Heart left ventricle (tissue), 16 donors: Measurements from ENCODE around the gene TTC23. TPM values are rescaled to one million over a fixed set of nuclear protein-coding genes. Genes with fewer than 3 reads are reported as not detected.

ENCODE experiments used
- ATAC-seq, 4 donors: fragments of 200-7000 bp; cut with Tn5 transposase; one replicate each; pipeline ENCODE4 v1.9.1; 2020 to 2022; ENCODE audit warnings: moderate library complexity in 4 of 4, mild to moderate bottlenecking in 3 of 4, moderate number of reproducible peaks in 1 of 4
- DNase-seq, 5 donors: peaks; one replicate each; pipeline ENCODE4 v3.0.0-alpha.2; 2020
- H3K27ac ChIP-seq, 12 donors: fragments of 200-600 bp; sonication (generic) in 4 of 12; one replicate each; pipeline versions ENCODE4 v1.5.0 to v1.8.0; 2016 to 2022; ENCODE audit warnings: mild to moderate bottlenecking in 2 of 12
- H3K27me3 ChIP-seq, 9 donors: fragments of 200-600 bp; sonication (generic) in 2 of 9; one replicate each; pipeline versions ENCODE4 v1.5.1 to v1.8.0; 2016 to 2022; ENCODE audit warnings: mild to moderate bottlenecking in 3 of 9
- H3K36me3 ChIP-seq, 9 donors: fragments of 200-600 bp; sonication (generic) in 2 of 9; one replicate each; pipeline versions ENCODE4 v1.5.0 to v1.8.0; 2018 to 2022; ENCODE audit warnings: mild to moderate bottlenecking in 2 of 9
- H3K4me1 ChIP-seq, 12 donors: fragments of 200-600 bp; sonication (generic) in 4 of 12; one replicate each; pipeline versions ENCODE4 v1.5.0 to v1.8.0; 2016 to 2022; ENCODE audit warnings: mild to moderate bottlenecking in 3 of 12
- H3K4me3 ChIP-seq, 12 donors: fragments of 200-600 bp; sonication (generic) in 4 of 12; one replicate each; pipeline versions ENCODE4 v1.5.0 to v1.8.0; 2017 to 2022; ENCODE audit warnings: mild to moderate bottlenecking in 9 of 12, moderate library complexity in 4 of 12
- H3K9me3 ChIP-seq, 12 donors: fragments of 200-600 bp; sonication (generic) in 4 of 12; one replicate each; pipeline versions ENCODE4 v1.5.0 to v1.8.0; 2016 to 2022; ENCODE audit warnings: mild to moderate bottlenecking in 1 of 12
- POLR2A ChIP-seq, 2 donors: fragments of 450-650 bp; IDR thresholded peaks; one replicate each; pipeline ENCODE4 v1.6.1; 2017; ENCODE audit warnings: antibody characterized with exemption in 2 of 2, mild to moderate bottlenecking in 2 of 2, moderate library complexity in 2 of 2
- WGBS, 4 donors: extraction: QIAGEN DNeasy Blood & Tissue Kit in 2 of 4; methylation state at CpG; one replicate each; pipeline versions ENCODE4 v1.1.5 to v1.1.7; 2013 to 2018; 5-methylcytosine and 5-hydroxymethylcytosine counted together
- intact Hi-C, 10 donors: fragments of 100-400 bp; cut with DNase I; formaldehyde crosslinking; loops; one replicate each; pipeline versions ENCODE4 v1.11.1 to v1.14.2; 2022
- polyA plus RNA-seq, 2 donors: library from polyadenylated mRNA; stranded (reverse); fragments of 200-250 nt; gene quantifications; one replicate each; pipeline ENCODE4 v1.2.3, GENCODE V29; 2013
- total RNA-seq, 9 donors: library from RNA; depleted of rRNA in 2 of 9; stranded (reverse); fragments of >200 nt in 2 of 9; fragmentation: NEBNext Ultra II Directional in 3 of 9; extraction: Animal tissue kit (Norgen Biotek cat#: 25700) in 3 of 9; gene quantifications; one replicate each; pipeline versions ENCODE4 v1.1.0 to v1.2.4, GENCODE V29; 2016 to 2023
- TF ChIP-seq, protein P1 (sequence below), 12 donors: fragments of 200-600 bp; sonication (generic) in 4 of 12; IDR thresholded peaks; one replicate each; pipeline versions ENCODE4 v1.5.0 to v1.8.0; 2018 to 2022; ENCODE audit warnings: antibody characterized with exemption in 12 of 12, mild to moderate bottlenecking in 5 of 12
- donor health status: ischemic (EF 13 %, LVEDD 7.1; RV severe dilation, severe dysfunction).
- donor health status: healthy with polysubstance abuse.
- donor health status: DM: no; HTN: yes; CAD: no.
- donor health status: DM: no; HTN: no; CAD: no.
- donor health status: ischemic (EF 25% LVEDD 6.9; RV normal size, moderate dysfunction).
- donor health status: ischemic (EF 25% LVEDD 5.7; RV mildly dilated, moderate dysfunction).
- donor health status: healthy.
- donor health status: DM: yes; HTN: yes; CAD: no.
- donor health status: ischemic (EF 35%, LVEDD 5.7; RV mildly dilated, moderate dysfunction).
- donor health status: nonischemic (EF 11% LVEDD 7.7; RV severe dilation, severe dysfunction).
- donor health status: DM: yes; HTN: yes; CAD: no.
- donor health status: PGD.
- donor health status: ischemic (EF 29% LVEDD 5.4; RV normal size, mild dysfunction).
- donor health status: nonischemic (EF 23%, LVEDD 6.1; RV moderate dilation, normal function).

TTC23 gene
- total and polyA plus RNA-seq, 11 donors = 5.7 to 19.5 (median 10.4) TPM

DNA sequence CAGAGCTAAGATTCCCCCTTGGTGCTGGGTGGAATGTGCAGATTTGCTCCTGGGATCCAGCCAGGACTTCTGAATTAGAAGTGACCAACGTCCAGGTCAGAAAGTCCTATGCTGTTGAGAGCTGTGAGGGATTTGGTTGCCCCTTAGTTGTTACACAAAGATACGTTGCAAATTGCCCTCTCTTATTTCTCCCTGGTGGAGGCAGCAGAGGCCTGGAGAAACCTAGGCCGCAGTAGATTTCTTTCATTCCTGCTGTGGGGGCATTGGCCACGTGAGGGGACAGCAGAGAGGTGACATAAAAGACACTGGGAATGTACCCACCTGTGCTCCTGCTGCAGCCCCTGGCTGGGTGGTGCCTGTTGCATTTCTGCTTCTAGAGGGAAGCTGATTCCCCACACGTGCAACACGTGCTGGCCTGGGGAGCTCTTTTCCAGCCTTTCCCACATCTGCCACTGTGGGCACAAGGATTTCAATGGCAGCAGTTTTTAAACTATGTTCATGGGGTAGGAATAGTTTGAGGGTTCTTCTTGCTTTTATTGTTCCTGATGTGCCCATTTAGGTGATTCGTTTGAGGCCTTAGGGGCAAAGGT lies 78.8 kb downstream of the TTC23 start:
- Histone ChIP-seq H3K27ac (peak overlapping the region; percentile 62 to 94 (median 83)), H3K4me3 (no peak overlapping the region), H3K4me1 (peaks cover 0 to 72% (median 25%) of the 10 kb centered on the region in 12 donors), H3K27me3 (no peaks in the 10 kb centered on the region), H3K9me3 (no peaks in the 10 kb centered on the region), H3K36me3 (peaks cover 0 to 51% (median 21%) of the 10 kb centered on the region in 9 donors)
- intact Hi-C loops = loop anchor here in 6 of 10 donors (1.0 to 5.0 kb wide), 5 partner anchors 33 to 65 kb away; partner anchors contain the start of gene SYNM (in 3 of the 6)
- TF ChIP-seq, protein P1, sequence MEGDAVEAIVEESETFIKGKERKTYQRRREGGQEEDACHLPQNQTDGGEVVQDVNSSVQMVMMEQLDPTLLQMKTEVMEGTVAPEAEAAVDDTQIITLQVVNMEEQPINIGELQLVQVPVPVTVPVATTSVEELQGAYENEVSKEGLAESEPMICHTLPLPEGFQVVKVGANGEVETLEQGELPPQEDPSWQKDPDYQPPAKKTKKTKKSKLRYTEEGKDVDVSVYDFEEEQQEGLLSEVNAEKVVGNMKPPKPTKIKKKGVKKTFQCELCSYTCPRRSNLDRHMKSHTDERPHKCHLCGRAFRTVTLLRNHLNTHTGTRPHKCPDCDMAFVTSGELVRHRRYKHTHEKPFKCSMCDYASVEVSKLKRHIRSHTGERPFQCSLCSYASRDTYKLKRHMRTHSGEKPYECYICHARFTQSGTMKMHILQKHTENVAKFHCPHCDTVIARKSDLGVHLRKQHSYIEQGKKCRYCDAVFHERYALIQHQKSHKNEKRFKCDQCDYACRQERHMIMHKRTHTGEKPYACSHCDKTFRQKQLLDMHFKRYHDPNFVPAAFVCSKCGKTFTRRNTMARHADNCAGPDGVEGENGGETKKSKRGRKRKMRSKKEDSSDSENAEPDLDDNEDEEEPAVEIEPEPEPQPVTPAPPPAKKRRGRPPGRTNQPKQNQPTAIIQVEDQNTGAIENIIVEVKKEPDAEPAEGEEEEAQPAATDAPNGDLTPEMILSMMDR (IDR thresholded peaks at IDR 0.05) = peak in 10 of 12 donors; percentile 9 to 47 (median 28)
- no peak for TF ChIP-seq POLR2A (IDR thresholded peaks at IDR 0.05)
- 56 to 72% (median 58%) methylated on average over 7 of the region's 7 CpGs for WGBS, 4 donors
- peak; percentile 16 to 61 (median 37) for ATAC-seq
- DNase-seq = peak in 1 of 5 donors; percentile 38

DNA sequence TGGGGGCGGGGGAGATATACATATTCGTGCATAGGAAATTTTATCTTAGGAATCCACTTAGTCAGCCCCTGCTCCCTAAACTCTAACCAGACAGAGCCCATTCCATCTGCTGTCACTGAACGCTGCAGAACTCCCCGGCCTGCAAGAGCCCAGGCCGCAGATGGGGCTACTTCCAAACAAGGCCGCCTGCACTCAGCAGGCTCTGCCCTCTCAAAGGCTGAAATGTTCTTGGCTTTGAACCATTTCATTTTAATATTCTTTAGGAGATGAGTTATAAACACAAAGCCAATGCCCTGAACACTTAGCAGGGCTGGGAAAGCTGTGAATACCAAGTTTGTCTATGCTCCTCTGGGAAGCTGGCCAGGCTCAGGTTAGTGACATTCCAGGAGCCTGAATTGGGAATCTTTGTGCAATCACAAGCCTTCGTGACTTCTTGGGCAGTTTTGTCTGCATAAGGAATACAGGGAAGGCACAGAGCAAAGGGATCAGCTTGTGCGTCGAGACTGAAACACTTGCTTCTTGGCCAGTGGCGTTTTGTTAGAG lies 79.5 kb downstream of the TTC23 start:
- Histone ChIP-seq H3K27me3 (no peaks in the 10 kb centered on the region), H3K4me1 (peaks cover 0 to 65% (median 20%) of the 10 kb centered on the region in 12 donors), H3K36me3 (peaks cover 0 to 55% (median 21%) of the 10 kb centered on the region in 9 donors), H3K4me3 (no peak overlapping the region), H3K9me3 (no peaks in the 10 kb centered on the region), H3K27ac (peak overlapping the region; percentile 62 to 94 (median 83))
- intact Hi-C loops = loop anchor here in 6 of 10 donors (1.0 to 5.0 kb wide), 5 partner anchors 33 to 65 kb away; partner anchors contain the start of gene SYNM (in 4 of the 6)
- WGBS, 4 donors = 46 to 62% (median 54%) methylated on average over 10 of the region's 10 CpGs
- TF ChIP-seq, protein P1 (IDR thresholded peaks at IDR 0.05) = no peak
- TF ChIP-seq POLR2A (IDR thresholded peaks at IDR 0.05) = no peak
- ATAC-seq (peak; percentile 40 to 57 (median 52)), DNase-seq (peak in 2 of 5 donors; percentile 29 to 53)

- intact Hi-C loops = loop anchor here in 1 of 10 donors (5.0 kb wide), 1 partner anchor 62 kb away; the partner anchor contains the start of gene SYNM
These were observed 80.5 kb downstream of the TTC23 start for GRCh38 chr15:99168601-99169580.

More at GRCh38 chr15:99168601-99169580, 80.5 kb downstream of the TTC23 start:
- Histone ChIP-seq H3K4me3 (no peak overlapping the region), H3K27me3 (no peaks in the 10 kb centered on the region), H3K27ac (peak overlapping the region; percentile 62 to 94 (median 83)), H3K36me3 (peaks cover 0 to 53% (median 18%) of the 10 kb centered on the region in 9 donors), H3K4me1 (peaks cover 0 to 57% (median 16%) of the 10 kb centered on the region in 12 donors), H3K9me3 (no peaks in the 10 kb centered on the region)
- 94 to 97% (median 96%) methylated on average over 5 of the region's 5 CpGs for WGBS, 4 donors
- peak in 1 of 4 donors; percentile 24 for ATAC-seq
- no peak for TF ChIP-seq POLR2A (IDR thresholded peaks at IDR 0.05)
- TF ChIP-seq, protein P1 (IDR thresholded peaks at IDR 0.05) = no peak
- DNase-seq = no peak
